A549 (cell line): ENCODE measurements around the gene PRRT3. TPM values are rescaled to one million over a fixed set of nuclear protein-coding genes. Genes with fewer than 3 reads are reported as not detected.

ENCODE experiments used
- ATAC-seq, 2 experiments: fragments of 200-7000 bp in 1 of 2; fragments of >200 bp in 1 of 2; cut with Nextera tagmentation in 1 of 2; cut with Tn5 transposase in 1 of 2; 3 replicates each; pipeline versions ENCODE4 v1.8.0 to v1.9.1; 2018 to 2020; ENCODE audit warnings: mild to moderate bottlenecking in 1 of 2, moderate library complexity in 1 of 2
- CTCF ChIA-PET: fragments of 300-600 bp; sonication (Branson Sonifier 250); formaldehyde crosslinking; extraction: SDS; loops from one replicate; lab custom pipeline; 2021; ENCODE audit warnings: antibody characterized with exemption, inconsistent platforms; lab: Yijun Ruan, JAX
- POLR2A ChIA-PET: fragments of 350-600 bp; formaldehyde crosslinking; extraction: SDS; loops from one replicate; lab custom pipeline; 2021; ENCODE audit warnings: antibody characterized with exemption, inconsistent platforms; lab: Yijun Ruan, JAX
- DNase-seq, 2 experiments: peaks; one replicate each; pipeline versions ENCODE4 v3.0.0 to v3.0.0-alpha.2; 2011 to 2016; ENCODE audit warnings: low read depth in 1 of 2, low spot score in 1 of 2
- FAIRE-seq: peaks from 2 replicates; lab custom pipeline; 2011; peaks lifted over from hg19 to GRCh38; lab: Jason Lieb, UNC
- H3K27ac ChIP-seq, 2 experiments: fragments of >200 bp; sonication (Bioruptor Twin); formaldehyde crosslinking; 3 replicates each; pipeline ENCODE4 v1.5.1; 2016 to 2017
- H3K4me1 ChIP-seq: fragments of >200 bp; sonication (Bioruptor Twin); formaldehyde crosslinking; 3 replicates; pipeline ENCODE4 v1.6.1; 2016
- H3K4me2 ChIP-seq: fragments of >200 bp; sonication (Bioruptor Twin); formaldehyde crosslinking; 3 replicates; pipeline ENCODE4 v1.6.1; 2016
- H3K4me3 ChIP-seq: fragments of >200 bp; sonication (Bioruptor Twin); formaldehyde crosslinking; 3 replicates; pipeline ENCODE4 v1.5.1; 2016
- H3K9me3 ChIP-seq: fragments of >200 bp; sonication (Bioruptor Twin); formaldehyde crosslinking; 3 replicates; pipeline ENCODE4 v1.6.1; 2016
- CBX8 ChIP-seq: fragments of 200-600 bp; sonication (generic); IDR thresholded peaks from 2 replicates; pipeline ENCODE4 v1.6.1; 2016
- EHMT2 ChIP-seq: fragments of 200-600 bp; sonication (generic); IDR thresholded peaks from 2 replicates; pipeline ENCODE4 v1.6.1; 2016; ENCODE audit warnings: antibody characterized with exemption, low read depth, mild to moderate bottlenecking, moderate library complexity
- EP300 ChIP-seq, 2 experiments: fragments of >200 bp; sonication (Bioruptor Twin); formaldehyde crosslinking; IDR thresholded peaks; 2 replicates in 1 of 2; 3 replicates in 1 of 2; pipeline ENCODE4 v1.6.1; 2016 to 2017
- FOSB ChIP-seq: fragments of 250-450 bp; sonication (Bioruptor Pico); IDR thresholded peaks from 2 replicates; pipeline ENCODE4 v1.5.0; 2020; ENCODE audit warnings: mild to moderate bottlenecking, moderate library complexity
- GATA3 ChIP-seq: IDR thresholded peaks from 2 replicates; pipeline ENCODE4 v1.6.1; 2012; ENCODE audit warnings: borderline replicate concordance
- HDAC2 ChIP-seq: fragments of 200-600 bp; sonication (generic); IDR thresholded peaks from 2 replicates; pipeline ENCODE4 v1.6.1; 2016
- HEYL ChIP-seq: fragments of 250-450 bp; sonication (Bioruptor Pico); IDR thresholded peaks from 2 replicates; pipeline ENCODE4 v1.8.0; 2021; ENCODE audit warnings: mild to moderate bottlenecking, moderate library complexity
- HOXB5 ChIP-seq: fragments of 250-450 bp; sonication (Bioruptor Pico); IDR thresholded peaks from 2 replicates; pipeline ENCODE4 v1.5.0; 2020; ENCODE audit warnings: mild to moderate bottlenecking, moderate library complexity
- JUN ChIP-seq, 2 experiments: fragments of >200 bp; sonication (Bioruptor Twin); formaldehyde crosslinking; IDR thresholded peaks; 2 replicates in 1 of 2; 3 replicates in 1 of 2; pipeline ENCODE4 v1.6.1; 2016 to 2017
- MAFK ChIP-seq: fragments of 450-650 bp; IDR thresholded peaks from 2 replicates; pipeline ENCODE4 v1.6.1; 2014; ENCODE audit not compliant: partially characterized antibody
- POLR2A ChIP-seq: IDR thresholded peaks from 2 replicates; pipeline ENCODE4 v1.6.1; 2012; ENCODE audit warnings: mild to moderate bottlenecking, low read length
- POLR2AphosphoS2 ChIP-seq: conservative IDR thresholded peaks from 2 replicates; pipeline ENCODE4 v1.6.1; 2012; ENCODE audit warnings: low read length, improper control_type of control experiment, inconsistent platforms
- RAD21 ChIP-seq, 2 experiments: fragments of >200 bp in 1 of 2; sonication (Bioruptor Twin) in 1 of 2; formaldehyde crosslinking in 1 of 2; IDR thresholded peaks in 1 of 2; conservative IDR thresholded peaks in 1 of 2; 2 replicates in 1 of 2; 3 replicates in 1 of 2; pipeline ENCODE4 v1.6.1; 2012 to 2018; ENCODE audit warnings: inconsistent platforms in 1 of 2
- RARB ChIP-seq: fragments of 250-450 bp; sonication (Bioruptor Pico); IDR thresholded peaks from 2 replicates; pipeline ENCODE4 v1.8.0; 2021; ENCODE audit warnings: mild to moderate bottlenecking, moderate library complexity
- RFX5 ChIP-seq: fragments of 450-650 bp; IDR thresholded peaks from 2 replicates; pipeline ENCODE4 v1.7.1; 2014; ENCODE audit warnings: antibody characterized with exemption, mild to moderate bottlenecking, moderate library complexity
- SMC3 ChIP-seq: fragments of >200 bp; sonication (Bioruptor Twin); formaldehyde crosslinking; IDR thresholded peaks from 3 replicates; pipeline ENCODE4 v1.6.1; 2018; ENCODE audit warnings: inconsistent platforms
- SREBF2 ChIP-seq: fragments of 450-650 bp; IDR thresholded peaks from 2 replicates; pipeline ENCODE4 v1.6.1; 2014; ENCODE audit warnings: mild to moderate bottlenecking, moderate library complexity
- TFCP2L1 ChIP-seq: fragments of 250-450 bp; sonication (Bioruptor Pico); IDR thresholded peaks from 2 replicates; pipeline ENCODE4 v1.5.0; 2021; ENCODE audit warnings: mild to moderate bottlenecking
- ZC3H11A ChIP-seq: fragments of 450-650 bp; IDR thresholded peaks from 2 replicates; pipeline ENCODE4 v1.6.1; 2014; ENCODE audit warnings: antibody characterized with exemption, mild to moderate bottlenecking
- ZSCAN20 ChIP-seq: fragments of 250-450 bp; sonication (Bioruptor Pico); IDR thresholded peaks from 2 replicates; pipeline ENCODE4 v1.8.0; 2022; ENCODE audit warnings: mild to moderate bottlenecking, moderate library complexity
- WGBS: methylation state at CpG from one replicate; pipeline ENCODE4 v1.1.6; 2017; ENCODE audit errors: missing lambda C conversion rate; 5-methylcytosine and 5-hydroxymethylcytosine counted together
- polyA plus RNA-seq, 4 experiments: library from polyadenylated mRNA; depleted of rRNA in 3 of 4; stranded (reverse); fragments of >200 nt; fragmentation: RNase III in 1 of 4; extraction: RNeasy Plus Mini Kit Qiagen cat#74134 plus additional on column Dnase treatment in 1 of 4; gene quantifications; 2 replicates in 3 of 4; 3 replicates in 1 of 4; pipeline ENCODE4 v1.2.3, GENCODE V29; 2011 to 2017
- TF ChIP-seq, protein P1 (sequence below): IDR thresholded peaks from 2 replicates; pipeline ENCODE4 v1.6.1; 2012
- TF ChIP-seq, protein P2 (sequence below): fragments of 450-650 bp; IDR thresholded peaks from 2 replicates; pipeline ENCODE4 v1.6.1; 2014; ENCODE audit warnings: antibody characterized with exemption
- TF ChIP-seq, protein P3 (sequence below): fragments of 200-600 bp; sonication (generic); IDR thresholded peaks from 2 replicates; pipeline ENCODE4 v1.6.1; 2016; ENCODE audit warnings: antibody characterized with exemption, mild to moderate bottlenecking, moderate library complexity
- TF ChIP-seq, protein P4 (sequence below): fragments of >200 bp; sonication (Bioruptor Twin); formaldehyde crosslinking; IDR thresholded peaks from 2 replicates; pipeline ENCODE4 v1.6.1; 2016
- TF ChIP-seq, protein P5 (sequence below): fragments of 250-450 bp; sonication (Bioruptor Pico); IDR thresholded peaks from 2 replicates; pipeline ENCODE4 v1.5.0; 2021; ENCODE audit warnings: mild to moderate bottlenecking, moderate library complexity, borderline replicate concordance

The PRRT3 gene
- polyA plus RNA-seq, 2 of the 4 experiments (the other 2 are of a cell fraction): 0.53 to 1.1 TPM

DNA sequence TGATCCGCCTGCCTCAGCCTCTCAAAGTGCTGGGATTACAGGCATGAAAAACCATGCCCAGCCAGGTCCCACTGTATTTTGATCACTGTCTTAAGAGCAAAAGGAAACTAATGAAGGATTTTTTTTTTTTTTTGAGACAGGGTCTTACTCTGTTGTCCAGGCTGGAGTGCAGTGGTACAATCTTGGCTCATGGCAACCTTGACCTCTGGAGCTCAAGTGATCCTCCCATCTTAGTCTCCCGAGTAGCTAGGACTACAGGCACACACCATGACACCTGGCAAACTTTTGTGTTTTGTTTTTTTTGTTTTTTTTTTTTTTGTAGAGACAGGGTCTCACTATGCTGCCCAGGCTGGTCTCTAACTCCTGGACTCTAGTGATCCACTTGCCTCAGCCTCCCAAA, 28.0 kb upstream of the PRRT3 start:
- ATAC-seq: no peak
- H3K9me3 ChIP-seq: no peaks in the 10 kb centered on the region
- no peak for FAIRE-seq
- H3K4me3 ChIP-seq: no peak overlapping the region
- no peak for DNase-seq
- ChIA-PET POLR2A (interaction anchor here (0.7 kb wide), 1 partner anchor 174 kb away, joined by 7 read pairs; no protein-coding TSS in a partner anchor), CTCF (interaction anchor here (0.6 to 3.9 kb wide), 4 partner anchors 10 to 74 kb away, joined by 3 to 27 read pairs (median 4); no protein-coding TSS in a partner anchor)
- peaks cover 35% of the 10 kb centered on the region for H3K4me1 ChIP-seq
- H3K27ac ChIP-seq: no peak overlapping the region
- H3K4me2 ChIP-seq: no peak overlapping the region
- WGBS: 92% methylated on average over 2 of the region's 2 CpGs
- no peak for TF ChIP-seq TFCP2L1 (CRISPR knock-in tag)
- TF ChIP-seq POLR2AphosphoS2: no peak
- no peak for TF ChIP-seq SREBF2
- no peak for TF ChIP-seq POLR2A
- TF ChIP-seq HEYL (CRISPR knock-in tag): no peak
- TF ChIP-seq, protein P1, sequence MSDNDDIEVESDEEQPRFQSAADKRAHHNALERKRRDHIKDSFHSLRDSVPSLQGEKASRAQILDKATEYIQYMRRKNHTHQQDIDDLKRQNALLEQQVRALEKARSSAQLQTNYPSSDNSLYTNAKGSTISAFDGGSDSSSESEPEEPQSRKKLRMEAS: no peak
- no peak for TF ChIP-seq ZC3H11A
- TF ChIP-seq, protein P2, sequence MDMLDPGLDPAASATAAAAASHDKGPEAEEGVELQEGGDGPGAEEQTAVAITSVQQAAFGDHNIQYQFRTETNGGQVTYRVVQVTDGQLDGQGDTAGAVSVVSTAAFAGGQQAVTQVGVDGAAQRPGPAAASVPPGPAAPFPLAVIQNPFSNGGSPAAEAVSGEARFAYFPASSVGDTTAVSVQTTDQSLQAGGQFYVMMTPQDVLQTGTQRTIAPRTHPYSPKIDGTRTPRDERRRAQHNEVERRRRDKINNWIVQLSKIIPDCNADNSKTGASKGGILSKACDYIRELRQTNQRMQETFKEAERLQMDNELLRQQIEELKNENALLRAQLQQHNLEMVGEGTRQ: no peak
- no peak for TF ChIP-seq CBX8
- TF ChIP-seq MAFK: no peak
- TF ChIP-seq HOXB5 (CRISPR knock-in tag): no peak
- no peak for TF ChIP-seq GATA3
- TF ChIP-seq JUN (IDR thresholded peaks at IDR 0.05): no peak
- no peak for TF ChIP-seq SMC3
- TF ChIP-seq, protein P3, sequence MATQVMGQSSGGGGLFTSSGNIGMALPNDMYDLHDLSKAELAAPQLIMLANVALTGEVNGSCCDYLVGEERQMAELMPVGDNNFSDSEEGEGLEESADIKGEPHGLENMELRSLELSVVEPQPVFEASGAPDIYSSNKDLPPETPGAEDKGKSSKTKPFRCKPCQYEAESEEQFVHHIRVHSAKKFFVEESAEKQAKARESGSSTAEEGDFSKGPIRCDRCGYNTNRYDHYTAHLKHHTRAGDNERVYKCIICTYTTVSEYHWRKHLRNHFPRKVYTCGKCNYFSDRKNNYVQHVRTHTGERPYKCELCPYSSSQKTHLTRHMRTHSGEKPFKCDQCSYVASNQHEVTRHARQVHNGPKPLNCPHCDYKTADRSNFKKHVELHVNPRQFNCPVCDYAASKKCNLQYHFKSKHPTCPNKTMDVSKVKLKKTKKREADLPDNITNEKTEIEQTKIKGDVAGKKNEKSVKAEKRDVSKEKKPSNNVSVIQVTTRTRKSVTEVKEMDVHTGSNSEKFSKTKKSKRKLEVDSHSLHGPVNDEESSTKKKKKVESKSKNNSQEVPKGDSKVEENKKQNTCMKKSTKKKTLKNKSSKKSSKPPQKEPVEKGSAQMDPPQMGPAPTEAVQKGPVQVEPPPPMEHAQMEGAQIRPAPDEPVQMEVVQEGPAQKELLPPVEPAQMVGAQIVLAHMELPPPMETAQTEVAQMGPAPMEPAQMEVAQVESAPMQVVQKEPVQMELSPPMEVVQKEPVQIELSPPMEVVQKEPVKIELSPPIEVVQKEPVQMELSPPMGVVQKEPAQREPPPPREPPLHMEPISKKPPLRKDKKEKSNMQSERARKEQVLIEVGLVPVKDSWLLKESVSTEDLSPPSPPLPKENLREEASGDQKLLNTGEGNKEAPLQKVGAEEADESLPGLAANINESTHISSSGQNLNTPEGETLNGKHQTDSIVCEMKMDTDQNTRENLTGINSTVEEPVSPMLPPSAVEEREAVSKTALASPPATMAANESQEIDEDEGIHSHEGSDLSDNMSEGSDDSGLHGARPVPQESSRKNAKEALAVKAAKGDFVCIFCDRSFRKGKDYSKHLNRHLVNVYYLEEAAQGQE: no peak
- TF ChIP-seq RFX5: no peak
- no peak for TF ChIP-seq RAD21 (conservative IDR thresholded peaks at IDR 0.05 in 1 of 2, IDR thresholded peaks at IDR 0.05 in 1 of 2)
- TF ChIP-seq FOSB (CRISPR knock-in tag): no peak

DNA sequence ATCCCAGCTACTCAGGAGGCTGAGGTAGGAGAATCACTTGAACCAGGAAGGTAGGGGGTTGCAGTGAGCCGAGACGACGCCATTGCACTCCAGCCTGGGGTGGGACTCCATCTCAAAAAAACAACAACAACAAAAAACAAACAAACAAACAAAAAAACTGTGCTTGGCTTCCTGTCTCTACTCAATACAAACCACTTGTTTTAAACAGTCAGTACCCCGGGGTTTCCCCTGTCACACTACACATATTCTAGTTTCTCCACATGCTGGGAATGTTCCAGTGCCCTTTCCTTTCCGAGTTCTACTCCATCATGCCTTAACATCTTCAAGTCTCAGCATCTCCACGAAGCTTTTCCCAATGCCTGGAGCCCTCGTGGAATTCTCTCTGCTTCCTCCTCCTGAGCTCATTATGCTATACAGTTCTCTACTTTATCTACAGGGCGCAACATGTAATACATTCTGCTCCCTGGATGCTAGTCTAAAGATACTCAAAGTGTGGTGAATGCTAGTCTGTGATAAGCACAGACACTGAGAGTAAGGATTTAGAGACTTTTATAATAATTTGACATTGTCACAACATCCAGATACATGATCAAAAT, 26.6 kb upstream of the PRRT3 start:
- H3K4me1 ChIP-seq: peaks cover 33% of the 10 kb centered on the region
- no peak overlapping the region for H3K4me3 ChIP-seq
- ChIA-PET CTCF (interaction anchor here (2.0 to 4.7 kb wide), 2 partner anchors 24 to 32 kb away, joined by 7 to 26 read pairs; no protein-coding TSS in a partner anchor), POLR2A (interaction anchor here (2.1 kb wide), 1 partner anchor 32 kb away, joined by 9 read pairs; no protein-coding TSS in a partner anchor)
- H3K9me3 ChIP-seq: no peaks in the 10 kb centered on the region
- ATAC-seq: no peak
- 83% methylated on average over 8 of the region's 8 CpGs for WGBS
- no peak overlapping the region for H3K4me2 ChIP-seq
- peak overlapping the region in 1 of 2 experiments; percentile 44; a peak in 3 of 6 replicates for H3K27ac ChIP-seq
- FAIRE-seq: no peak
- no peak for TF ChIP-seq RFX5
- no peak for TF ChIP-seq HOXB5 (CRISPR knock-in tag)
- TF ChIP-seq EP300 (IDR thresholded peaks at IDR 0.05): no peak
- TF ChIP-seq, protein P1: no peak
- TF ChIP-seq ZSCAN20 (CRISPR knock-in tag): no peak
- TF ChIP-seq HDAC2: no peak
- TF ChIP-seq GATA3: no peak
- TF ChIP-seq POLR2AphosphoS2: no peak
- no peak for TF ChIP-seq EHMT2
- TF ChIP-seq CBX8: no peak
- TF ChIP-seq RARB (CRISPR knock-in tag): no peak
- TF ChIP-seq, protein P4, sequence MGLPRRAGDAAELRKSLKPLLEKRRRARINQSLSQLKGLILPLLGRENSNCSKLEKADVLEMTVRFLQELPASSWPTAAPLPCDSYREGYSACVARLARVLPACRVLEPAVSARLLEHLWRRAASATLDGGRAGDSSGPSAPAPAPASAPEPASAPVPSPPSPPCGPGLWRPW: no peak
- TF ChIP-seq, protein P5, sequence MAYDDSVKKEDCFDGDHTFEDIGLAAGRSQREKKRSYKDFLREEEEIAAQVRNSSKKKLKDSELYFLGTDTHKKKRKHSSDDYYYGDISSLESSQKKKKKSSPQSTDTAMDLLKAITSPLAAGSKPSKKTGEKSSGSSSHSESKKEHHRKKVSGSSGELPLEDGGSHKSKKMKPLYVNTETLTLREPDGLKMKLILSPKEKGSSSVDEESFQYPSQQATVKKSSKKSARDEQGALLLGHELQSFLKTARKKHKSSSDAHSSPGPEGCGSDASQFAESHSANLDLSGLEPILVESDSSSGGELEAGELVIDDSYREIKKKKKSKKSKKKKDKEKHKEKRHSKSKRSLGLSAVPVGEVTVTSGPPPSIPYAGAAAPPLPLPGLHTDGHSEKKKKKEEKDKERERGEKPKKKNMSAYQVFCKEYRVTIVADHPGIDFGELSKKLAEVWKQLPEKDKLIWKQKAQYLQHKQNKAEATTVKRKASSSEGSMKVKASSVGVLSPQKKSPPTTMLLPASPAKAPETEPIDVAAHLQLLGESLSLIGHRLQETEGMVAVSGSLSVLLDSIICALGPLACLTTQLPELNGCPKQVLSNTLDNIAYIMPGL (CRISPR knock-in tag): no peak
- no peak for DNase-seq
